ENCODE results near the gene SP5. TPM values are rescaled to one million over a fixed set of nuclear protein-coding genes. Genes with fewer than 3 reads are reported as not detected.
"Not testable (repeated sequence)": the region's sequence is repeated elsewhere in the genome, so short reads cannot be mapped to it uniquely, and the experiment has no call there.

The SP5 gene
- polyA plus RNA-seq (2013) = not detected

DNA sequence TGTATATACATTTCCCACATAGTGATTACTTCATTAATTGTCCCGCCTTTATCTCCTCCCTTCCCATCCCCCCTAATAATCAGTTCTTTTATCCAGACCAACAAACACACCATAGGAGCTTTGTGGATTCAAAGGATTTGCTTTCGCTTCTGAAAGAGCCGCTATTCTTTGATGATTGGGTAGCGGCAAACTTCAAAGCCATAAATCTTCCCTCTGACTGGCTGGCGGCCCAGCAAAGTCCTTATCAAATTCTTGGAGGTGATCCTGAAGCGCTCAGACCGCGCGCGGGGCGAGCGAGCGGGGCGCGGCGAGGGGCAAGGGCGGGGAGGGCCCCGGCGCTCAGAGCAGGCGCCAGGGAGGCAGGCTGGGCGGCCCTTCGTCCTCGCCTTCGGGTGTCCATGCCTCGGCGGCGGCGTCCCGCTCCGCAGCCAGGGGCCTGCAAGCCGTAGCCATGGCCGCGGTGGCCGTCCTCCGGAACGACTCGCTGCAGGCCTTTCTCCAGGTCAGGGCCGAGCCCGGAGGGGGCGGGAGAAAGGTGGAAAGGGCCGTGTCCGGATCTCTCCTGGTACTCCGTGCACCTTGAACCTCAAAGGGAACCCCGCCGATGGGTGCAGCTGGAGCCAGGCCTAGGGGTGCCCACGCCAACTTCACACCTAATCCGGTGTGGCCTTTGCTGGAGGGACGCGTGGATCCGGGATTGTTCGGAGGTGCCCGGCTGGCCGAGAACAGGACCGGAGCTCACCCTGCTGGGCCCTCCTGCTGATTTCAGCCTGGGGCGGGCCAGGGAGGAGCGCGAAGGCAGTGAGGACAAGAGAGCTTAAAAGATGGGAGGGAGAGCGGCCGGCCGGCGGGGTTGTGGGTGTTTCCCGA is at the start of gene SP5:
Gene SP5 (plus strand): TSS at position 276 of the 870 bp plus-strand sequence. CDS start 176 bp downstream, at position 452.
- Histone ChIP-seq H3K27me3 (replicated peaks in 2 of 5; ENCODE audit: control insufficient read depth in 4 of 5, insufficient read depth in 5 of 5, low read length in 4 of 5) (peaks cover 36 to 98% (median 57%) of the 10 kb centered on the region in 5 experiments), H3K4me3 (ENCODE audit: control insufficient read depth in 1 of 7, extremely low read depth in 1 of 7, insufficient read depth in 4 of 7, low read depth in 2 of 7, low read length in 6 of 7) (peak within 1 kb of the TSS; percentile 21 to 74 (median 54)), H3K9me3 (ENCODE audit: control extremely low read depth in 1 of 5, control insufficient read depth in 4 of 5, insufficient read depth in 2 of 5, low read depth in 1 of 5, low read length in 4 of 5) (no peaks in the 10 kb centered on the region), H3K4me1 (ENCODE audit: control extremely low read depth in 1 of 4, control insufficient read depth in 4 of 4, insufficient read depth in 4 of 4, low read length in 3 of 4) (peaks cover 5 to 50% (median 39%) of the 10 kb centered on the region in 4 experiments), H3K27ac (ENCODE audit: insufficient read depth in 1 of 2, low read depth in 1 of 2, low read length in 2 of 2, poor library complexity in 1 of 2, severe bottlenecking in 2 of 2) (peak within 1 kb of the TSS in 1 of 2 experiments; percentile 43), H3K36me3 (ENCODE audit: control insufficient read depth in 4 of 4, insufficient read depth in 4 of 4, low read length in 3 of 4) (no peaks in the 10 kb centered on the region)
- ChIA-PET CTCF (interaction anchor here (1.2 to 2.3 kb wide), 3 partner anchors 10 to 98 kb away, joined by 3 to 6 read pairs (median 5); no protein-coding TSS in a partner anchor), POLR2A (no interaction called here)
- WGBS (ENCODE audit: insufficient coverage) = 1% methylated on average over 59 of the region's 62 CpGs
- DNase-seq = peak; percentile 57 to 86 (median 83)

DNA sequence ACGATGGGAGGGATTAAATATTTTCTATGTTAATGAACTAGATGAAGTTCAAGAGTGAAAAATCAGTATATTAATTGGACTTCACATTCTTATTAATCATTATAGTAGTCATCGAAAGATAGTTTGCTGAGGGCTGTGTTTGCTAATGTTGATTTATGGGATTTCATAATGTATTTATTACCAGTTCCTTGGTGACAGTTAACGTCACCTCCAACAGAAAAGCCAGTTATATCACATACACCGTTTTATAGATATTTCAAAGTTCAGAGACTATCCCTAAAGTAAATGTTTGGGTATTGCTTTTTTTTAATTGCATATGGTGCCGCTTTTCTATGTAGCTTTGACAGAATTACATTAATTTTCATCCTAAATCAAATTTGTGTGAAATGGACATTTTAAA is 49.4 kb upstream of the SP5 start:
- POLR2A ChIA-PET = no interaction called here
- DNase-seq = no peak
- Histone ChIP-seq H3K4me1 (ENCODE audit: control extremely low read depth in 1 of 4, control insufficient read depth in 4 of 4, insufficient read depth in 4 of 4, low read length in 3 of 4) (no peaks in the 10 kb centered on the region), H3K27me3 (replicated peaks in 2 of 5; ENCODE audit: control insufficient read depth in 4 of 5, insufficient read depth in 5 of 5, low read length in 4 of 5) (no peaks in the 10 kb centered on the region), H3K36me3 (ENCODE audit: control insufficient read depth in 4 of 4, insufficient read depth in 4 of 4, low read length in 3 of 4) (no peaks in the 10 kb centered on the region), H3K4me3 (ENCODE audit: control insufficient read depth in 1 of 7, extremely low read depth in 1 of 7, insufficient read depth in 4 of 7, low read depth in 2 of 7, low read length in 6 of 7) (no peak overlapping the region), H3K27ac (ENCODE audit: insufficient read depth in 1 of 2, low read depth in 1 of 2, low read length in 2 of 2, poor library complexity in 1 of 2, severe bottlenecking in 2 of 2) (no peak overlapping the region), H3K9me3 (ENCODE audit: control extremely low read depth in 1 of 5, control insufficient read depth in 4 of 5, insufficient read depth in 2 of 5, low read depth in 1 of 5, low read length in 4 of 5) (no peaks in the 10 kb centered on the region)
- CTCF ChIA-PET = no interaction called here
- whole genome bisulfite sequencing (ENCODE audit: insufficient coverage) = no CpG with 5 or more reads among the region's 5 CpGs

DNA sequence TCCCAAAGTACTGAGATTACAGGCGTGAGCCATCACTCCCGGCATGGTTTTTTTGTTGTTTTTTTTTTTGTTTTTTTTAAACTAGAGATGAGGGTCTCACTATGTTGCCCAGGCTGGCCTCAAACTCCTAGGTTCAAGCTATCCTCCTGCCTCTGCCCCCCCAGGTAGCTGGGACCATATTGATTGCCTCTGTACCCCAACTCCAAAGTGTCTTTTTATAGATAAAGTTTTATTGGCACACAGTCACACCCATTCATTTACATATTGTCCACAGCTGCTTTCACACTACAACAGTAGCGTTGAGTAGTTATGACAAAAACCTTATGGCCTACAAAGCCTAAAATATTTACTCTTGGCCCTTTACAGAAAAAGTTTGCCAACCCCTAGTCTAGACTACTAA is 45.2 kb upstream of the SP5 start:
- 93% methylated on average over 3 of the region's 3 CpGs for WGBS (ENCODE audit: insufficient coverage)
- ChIA-PET CTCF (interaction anchor here (1.0 kb wide), 1 partner anchor 33 kb away, joined by 4 read pairs; no protein-coding TSS in a partner anchor), POLR2A (no interaction called here)

DNA sequence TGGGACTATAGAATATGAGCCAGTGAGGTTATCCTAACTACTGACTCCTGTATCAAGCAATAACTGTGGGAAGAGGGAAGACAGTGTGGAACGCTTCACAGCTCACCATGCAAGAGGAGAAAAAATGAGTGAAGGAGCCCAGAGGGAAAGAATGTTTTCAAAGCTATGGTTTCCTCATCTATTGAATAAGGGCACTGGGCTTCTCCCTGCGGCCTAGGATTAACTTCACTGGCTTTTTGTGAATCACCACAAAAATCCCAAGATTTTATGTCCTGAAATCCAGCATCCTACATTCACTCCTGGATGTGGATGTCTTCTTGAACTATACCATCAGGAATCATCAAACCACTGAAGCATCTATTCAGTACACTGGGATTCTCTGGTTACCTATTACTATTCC is 44.5 kb upstream of the SP5 start:
- ChIA-PET POLR2A (no interaction called here), CTCF (interaction anchor here (1.0 kb wide), 1 partner anchor 34 kb away, joined by 4 read pairs; no protein-coding TSS in a partner anchor)

More for the DNA sequence above, 45.2 kb upstream of the SP5 start:
- Histone ChIP-seq H3K36me3 (ENCODE audit: control insufficient read depth in 4 of 4, insufficient read depth in 4 of 4, low read length in 3 of 4) (no peaks in the 10 kb centered on the region), H3K4me3 (ENCODE audit: control insufficient read depth in 1 of 7, extremely low read depth in 1 of 7, insufficient read depth in 4 of 7, low read depth in 2 of 7, low read length in 6 of 7) (no peak overlapping the region), H3K27me3 (replicated peaks in 2 of 5; ENCODE audit: control insufficient read depth in 4 of 5, insufficient read depth in 5 of 5, low read length in 4 of 5) (peaks cover 0 to 7% (median 0%) of the 10 kb centered on the region in 5 experiments), H3K4me1 (ENCODE audit: control extremely low read depth in 1 of 4, control insufficient read depth in 4 of 4, insufficient read depth in 4 of 4, low read length in 3 of 4) (no peaks in the 10 kb centered on the region), H3K9me3 (ENCODE audit: control extremely low read depth in 1 of 5, control insufficient read depth in 4 of 5, insufficient read depth in 2 of 5, low read depth in 1 of 5, low read length in 4 of 5) (no peaks in the 10 kb centered on the region), H3K27ac (ENCODE audit: insufficient read depth in 1 of 2, low read depth in 1 of 2, low read length in 2 of 2, poor library complexity in 1 of 2, severe bottlenecking in 2 of 2) (no peak overlapping the region)
- no peak for DNase-seq

DNA sequence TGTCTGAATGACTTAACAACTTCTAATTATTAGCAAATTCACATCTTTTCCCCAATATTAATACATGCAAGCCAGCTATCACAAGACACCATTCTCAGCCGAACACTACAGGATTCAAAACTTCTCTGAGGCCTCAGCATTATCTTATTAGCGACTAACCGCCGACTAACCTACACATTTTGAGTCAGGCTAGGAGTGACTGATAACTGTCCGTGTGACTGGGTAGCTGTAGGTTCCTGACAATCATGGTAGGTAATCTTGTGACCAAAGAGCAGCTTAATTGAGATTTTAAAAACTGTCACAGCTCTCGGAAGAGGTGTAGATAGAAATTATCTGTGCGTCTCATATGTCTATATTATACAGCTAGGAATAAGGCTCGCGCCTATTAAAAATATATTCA is 44.1 kb upstream of the SP5 start:
- H3K36me3 ChIP-seq (ENCODE audit: control insufficient read depth in 4 of 4, insufficient read depth in 4 of 4, low read length in 3 of 4) = no peaks in the 10 kb centered on the region
- H3K27ac ChIP-seq (ENCODE audit: insufficient read depth in 1 of 2, low read depth in 1 of 2, low read length in 2 of 2, poor library complexity in 1 of 2, severe bottlenecking in 2 of 2) = no peak overlapping the region
- ChIA-PET CTCF (interaction anchor here (1.0 kb wide), 1 partner anchor 34 kb away, joined by 4 read pairs; no protein-coding TSS in a partner anchor), POLR2A (no interaction called here)
- H3K4me3 ChIP-seq (ENCODE audit: control insufficient read depth in 1 of 7, extremely low read depth in 1 of 7, insufficient read depth in 4 of 7, low read depth in 2 of 7, low read length in 6 of 7) = no peak overlapping the region
- peaks cover 0 to 7% (median 0%) of the 10 kb centered on the region in 5 experiments for H3K27me3 ChIP-seq (replicated peaks in 2 of 5; ENCODE audit: control insufficient read depth in 4 of 5, insufficient read depth in 5 of 5, low read length in 4 of 5)
- no peak for DNase-seq
- H3K4me1 ChIP-seq (ENCODE audit: control extremely low read depth in 1 of 4, control insufficient read depth in 4 of 4, insufficient read depth in 4 of 4, low read length in 3 of 4) = no peaks in the 10 kb centered on the region
- H3K9me3 ChIP-seq (ENCODE audit: control extremely low read depth in 1 of 5, control insufficient read depth in 4 of 5, insufficient read depth in 2 of 5, low read depth in 1 of 5, low read length in 4 of 5) = no peaks in the 10 kb centered on the region
- 88% methylated on average over 9 of the region's 9 CpGs for whole genome bisulfite sequencing (ENCODE audit: insufficient coverage)

More for the DNA sequence above, 44.5 kb upstream of the SP5 start:
- DNase-seq = no peak
- Histone ChIP-seq H3K4me1 (ENCODE audit: control extremely low read depth in 1 of 4, control insufficient read depth in 4 of 4, insufficient read depth in 4 of 4, low read length in 3 of 4) (no peaks in the 10 kb centered on the region), H3K27me3 (replicated peaks in 2 of 5; ENCODE audit: control insufficient read depth in 4 of 5, insufficient read depth in 5 of 5, low read length in 4 of 5) (peaks cover 0 to 7% (median 0%) of the 10 kb centered on the region in 5 experiments), H3K4me3 (ENCODE audit: control insufficient read depth in 1 of 7, extremely low read depth in 1 of 7, insufficient read depth in 4 of 7, low read depth in 2 of 7, low read length in 6 of 7) (no peak overlapping the region), H3K36me3 (ENCODE audit: control insufficient read depth in 4 of 4, insufficient read depth in 4 of 4, low read length in 3 of 4) (no peaks in the 10 kb centered on the region), H3K9me3 (ENCODE audit: control extremely low read depth in 1 of 5, control insufficient read depth in 4 of 5, insufficient read depth in 2 of 5, low read depth in 1 of 5, low read length in 4 of 5) (no peaks in the 10 kb centered on the region), H3K27ac (ENCODE audit: insufficient read depth in 1 of 2, low read depth in 1 of 2, low read length in 2 of 2, poor library complexity in 1 of 2, severe bottlenecking in 2 of 2) (no peak overlapping the region)
- 100% methylated on average over 2 of the region's 2 CpGs for WGBS (ENCODE audit: insufficient coverage)

DNA sequence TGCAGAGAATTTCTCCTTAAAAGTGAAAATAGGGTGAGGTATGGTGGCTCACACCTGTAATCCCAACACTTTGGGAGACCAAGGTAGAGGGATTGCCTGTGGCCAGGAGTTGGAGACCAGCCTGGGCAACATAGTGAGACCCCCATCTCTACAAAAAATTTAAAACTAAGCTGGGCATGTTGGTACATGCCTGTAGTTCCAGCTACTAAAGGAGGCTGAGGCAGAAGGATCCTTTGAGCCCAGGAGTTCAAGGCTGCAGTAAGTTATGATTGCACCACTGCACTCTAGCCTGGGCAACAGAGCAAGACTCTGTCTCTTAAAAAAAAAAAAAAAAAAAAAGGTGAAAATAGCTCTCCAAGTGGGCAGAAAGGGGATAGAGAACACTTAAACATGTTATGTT is 40.9 kb upstream of the SP5 start:
- H3K27me3 ChIP-seq (replicated peaks in 2 of 5; ENCODE audit: control insufficient read depth in 4 of 5, insufficient read depth in 5 of 5, low read length in 4 of 5); H3K27ac ChIP-seq (ENCODE audit: insufficient read depth in 1 of 2, low read depth in 1 of 2, low read length in 2 of 2, poor library complexity in 1 of 2, severe bottlenecking in 2 of 2); DNase-seq; H3K4me3 ChIP-seq (ENCODE audit: control insufficient read depth in 1 of 7, extremely low read depth in 1 of 7, insufficient read depth in 4 of 7, low read depth in 2 of 7, low read length in 6 of 7); H3K9me3 ChIP-seq (ENCODE audit: control extremely low read depth in 1 of 5, control insufficient read depth in 4 of 5, insufficient read depth in 2 of 5, low read depth in 1 of 5, low read length in 4 of 5); CTCF ChIA-PET; H3K4me1 ChIP-seq (ENCODE audit: control extremely low read depth in 1 of 4, control insufficient read depth in 4 of 4, insufficient read depth in 4 of 4, low read length in 3 of 4); H3K36me3 ChIP-seq (ENCODE audit: control insufficient read depth in 4 of 4, insufficient read depth in 4 of 4, low read length in 3 of 4); POLR2A ChIA-PET: not testable (repeated sequence)

- 100% methylated on average over 3 of the region's 6 CpGs for WGBS (ENCODE audit: insufficient coverage)
- no peaks in the 10 kb centered on the region for H3K4me1 ChIP-seq (ENCODE audit: control extremely low read depth in 1 of 4, control insufficient read depth in 4 of 4, insufficient read depth in 4 of 4, low read length in 3 of 4)
- H3K27ac ChIP-seq (ENCODE audit: insufficient read depth in 1 of 2, low read depth in 1 of 2, low read length in 2 of 2, poor library complexity in 1 of 2, severe bottlenecking in 2 of 2) = no peak overlapping the region
- no peaks in the 10 kb centered on the region for H3K36me3 ChIP-seq (ENCODE audit: control insufficient read depth in 4 of 4, insufficient read depth in 4 of 4, low read length in 3 of 4)
- no peak for DNase-seq
- CTCF ChIA-PET = no interaction called here
- no peaks in the 10 kb centered on the region for H3K9me3 ChIP-seq (ENCODE audit: control extremely low read depth in 1 of 5, control insufficient read depth in 4 of 5, insufficient read depth in 2 of 5, low read depth in 1 of 5, low read length in 4 of 5)
- peaks cover 0 to 7% (median 0%) of the 10 kb centered on the region in 5 experiments for H3K27me3 ChIP-seq (replicated peaks in 2 of 5; ENCODE audit: control insufficient read depth in 4 of 5, insufficient read depth in 5 of 5, low read length in 4 of 5)
- H3K4me3 ChIP-seq (ENCODE audit: control insufficient read depth in 1 of 7, extremely low read depth in 1 of 7, insufficient read depth in 4 of 7, low read depth in 2 of 7, low read length in 6 of 7) = no peak overlapping the region
- POLR2A ChIA-PET = no interaction called here
Measured at GRCh38 chr2:170675701-170676100, 39.4 kb upstream of the SP5 start.

Measured in common myeloid progenitor, CD34-positive (primary cell).